SKM-1 (cell line): Measurements from ENCODE around the gene TMEM217.

Source experiments
- DNase-seq: peaks from one replicate; lab custom pipeline; 2025; ENCODE audit not compliant: unreplicated experiment; lab: John Stamatoyannopoulos, UW

Gene TMEM217

GRCh38 chr6:37280162-37280887 lies 22.4 kb upstream of the TMEM217 start:
- DNase-seq, result peak; percentile 57

GRCh38 chr6:37279366-37280134 lies 21.6 kb upstream of the TMEM217 start:
- DNase-seq, result peak; percentile 90

- DNase-seq, result no peak
These were observed 19.1 kb upstream of the TMEM217 start for GRCh38 chr6:37277001-37277409.

- DNase-seq, result no peak
These were observed 17.4 kb upstream of the TMEM217 start for GRCh38 chr6:37275350-37275749.

GRCh38 chr6:37273690-37274089 lies 15.7 kb upstream of the TMEM217 start:
- no peak for DNase-seq

- DNase-seq, result no peak
These were observed 15.1 kb upstream of the TMEM217 start for GRCh38 chr6:37272834-37273566.

- DNase-seq, result no peak
These were observed 11.2 kb upstream of the TMEM217 start for GRCh38 chr6:37269105-37269504.

GRCh38 chr6:37265860-37266259 lies 7.9 kb upstream of the TMEM217 start:
- no peak for DNase-seq

GRCh38 chr6:37265001-37265400 lies 7.1 kb upstream of the TMEM217 start:
- no peak for DNase-seq

GRCh38 chr6:37262446-37263026 lies 4.6 kb upstream of the TMEM217 start:
- no peak for DNase-seq

GRCh38 chr6:37261198-37261597 lies 3.3 kb upstream of the TMEM217 start:
- no peak for DNase-seq

GRCh38 chr6:37260444-37260843 lies 2.5 kb upstream of the TMEM217 start:
- DNase-seq, result no peak

GRCh38 chr6:37260040-37260439 lies 2.1 kb upstream of the TMEM217 start:
- DNase-seq, result no peak

GRCh38 chr6:37259191-37259590 lies 1.2 kb upstream of the TMEM217 start:
- DNase-seq, result no peak

GRCh38 chr6:37258405-37259105 lies 611 bp upstream of the TMEM217 start:
- DNase-seq, result no peak

- no peak for DNase-seq
These were observed 667 bp downstream of the TMEM217 start for GRCh38 chr6:37257320-37257633.

GRCh38 chr6:37256692-37257319 lies 1.1 kb downstream of the TMEM217 start:
- no peak for DNase-seq

- no peak for DNase-seq
These were observed 3.1 kb downstream of the TMEM217 start for GRCh38 chr6:37254881-37255280.

GRCh38 chr6:37253486-37254007 lies 4.4 kb downstream of the TMEM217 start:
- no peak for DNase-seq

- DNase-seq, result no peak
These were observed 6.6 kb downstream of the TMEM217 start for GRCh38 chr6:37251211-37251780.
